ENCODE measurements around the gene UBE2D1. TPM values are rescaled to one million over a fixed set of nuclear protein-coding genes. Genes with fewer than 3 reads are reported as not detected.

Gene UBE2D1
- total RNA-seq, 1 experiment from 2014 or later, result 21.0 TPM

- in situ Hi-C loops (cut with HindIII; ENCODE audit: low pct_unique_long_range_greater_than_20kb, low sequenced_read_pairs) (no loop called here), intact Hi-C loops (cut with micrococcal nuclease; ENCODE audit: unreplicated experiment) (loop anchor here (10.0 kb wide), 1 partner anchor 209 kb away; the partner anchor contains the start of gene BICC1)
- CTCF ChIA-PET, result no interaction called here
- POLR2A ChIA-PET, result no interaction called here
- no TSS peak for BruUV-seq (replicated peaks)
- Histone ChIP-seq H3K4me1 (ENCODE audit: control insufficient read depth, insufficient read depth, low read length) (no peaks in the 10 kb centered on the region), H3K9me3 (ENCODE audit: control insufficient read depth, insufficient read depth, low read depth, low read length) (no peaks in the 10 kb centered on the region), H3K4me3 (ENCODE audit: low read depth in 2 of 2, low read length in 2 of 2) (no peak overlapping the region), H3K27ac (ENCODE audit: low read length) (no peak overlapping the region), H3K27me3 (ENCODE audit: control insufficient read depth, insufficient read depth, low read length) (peaks cover 16% of the 10 kb centered on the region), H3K36me3 (ENCODE audit: control insufficient read depth, insufficient read depth, low read length) (no peaks in the 10 kb centered on the region)
- no peak for ATAC-seq
- no peak for TF ChIP-seq CTCF (IDR thresholded peaks at IDR 0.05)
- no peak for TF ChIP-seq POLR2AphosphoS5 (IDR thresholded peaks at IDR 0.05; ENCODE audit: low read depth, low read length)
- no peak for TF ChIP-seq TCF7L2 (IDR thresholded peaks at IDR 0.05; ENCODE audit: low read depth, low read length)
- no peak for TF ChIP-seq REST (IDR thresholded peaks at IDR 0.05; ENCODE audit: insufficient read depth in 1 of 2, low read depth in 2 of 2, low read length in 1 of 2)
- no peak for TF ChIP-seq SIN3A (IDR thresholded peaks at IDR 0.05; ENCODE audit: borderline replicate concordance, insufficient read depth, low read depth, low read length)
- no peak for DNase-seq (ENCODE audit: low read depth, low spot score)
Observed at GRCh38 chr10:58305821-58306220, 29.0 kb upstream of the UBE2D1 start.

GRCh38 chr10:58307676-58308075 lies 27.1 kb upstream of the UBE2D1 start:
- no peak for TF ChIP-seq REST (IDR thresholded peaks at IDR 0.05; ENCODE audit: insufficient read depth in 1 of 2, low read depth in 2 of 2, low read length in 1 of 2)
- TF ChIP-seq SIN3A (IDR thresholded peaks at IDR 0.05; ENCODE audit: borderline replicate concordance, insufficient read depth, low read depth, low read length), result no peak
- no peak for TF ChIP-seq POLR2AphosphoS5 (IDR thresholded peaks at IDR 0.05; ENCODE audit: low read depth, low read length)
- no peak for TF ChIP-seq TCF7L2 (IDR thresholded peaks at IDR 0.05; ENCODE audit: low read depth, low read length)
- no peak for TF ChIP-seq CTCF (IDR thresholded peaks at IDR 0.05)
- CTCF ChIA-PET, result no interaction called here
- POLR2A ChIA-PET, result no interaction called here
- in situ Hi-C loops (cut with HindIII; ENCODE audit: low pct_unique_long_range_greater_than_20kb, low sequenced_read_pairs) (no loop called here), intact Hi-C loops (cut with micrococcal nuclease; ENCODE audit: unreplicated experiment) (loop anchor here (10.0 kb wide), 1 partner anchor 207 kb away; the partner anchor contains the start of gene BICC1)
- H3K27me3 ChIP-seq (ENCODE audit: control insufficient read depth, insufficient read depth, low read length), result peaks cover 14% of the 10 kb centered on the region
- no peaks in the 10 kb centered on the region for H3K36me3 ChIP-seq (ENCODE audit: control insufficient read depth, insufficient read depth, low read length)
- no peaks in the 10 kb centered on the region for H3K4me1 ChIP-seq (ENCODE audit: control insufficient read depth, insufficient read depth, low read length)
- no peak overlapping the region for H3K27ac ChIP-seq (ENCODE audit: low read length)
- DNase-seq (ENCODE audit: low read depth, low spot score) (no peak), ATAC-seq (no peak)
- no peaks in the 10 kb centered on the region for H3K9me3 ChIP-seq (ENCODE audit: control insufficient read depth, insufficient read depth, low read depth, low read length)
- BruUV-seq (replicated peaks), result no TSS peak
- H3K4me3 ChIP-seq (ENCODE audit: low read depth in 2 of 2, low read length in 2 of 2), result no peak overlapping the region

Measured in Panc1 (cell line).